GM12892 (cell line): ENCODE data around the gene DNAH6.
"Not testable (repeated sequence)": the region's sequence is repeated elsewhere in the genome, so short reads cannot be mapped to it uniquely, and the experiment has no call there.

Experiments used
- DNase-seq: peaks from one replicate; pipeline ENCODE4 v3.0.0; 2011; ENCODE audit not compliant: insufficient read length
- FAIRE-seq: peaks from 2 replicates; lab custom pipeline; 2011; peaks lifted over from hg19 to GRCh38; lab: Jason Lieb, UNC
- POLR2A ChIP-seq: IDR thresholded peaks from 2 replicates; pipeline ENCODE4 v1.6.1; 2011; ENCODE audit warnings: low read depth, low read length, control low read depth
- POLR2AphosphoS5 ChIP-seq: IDR thresholded peaks from 2 replicates; pipeline ENCODE4 v1.6.1; 2011; ENCODE audit warnings: low read depth, low read length, control low read depth
- TAF1 ChIP-seq: IDR thresholded peaks from 2 replicates; pipeline ENCODE4 v1.6.1; 2011; ENCODE audit warnings: low read depth, mild to moderate bottlenecking, control low read depth, low read length, borderline replicate concordance

Gene DNAH6

DNA sequence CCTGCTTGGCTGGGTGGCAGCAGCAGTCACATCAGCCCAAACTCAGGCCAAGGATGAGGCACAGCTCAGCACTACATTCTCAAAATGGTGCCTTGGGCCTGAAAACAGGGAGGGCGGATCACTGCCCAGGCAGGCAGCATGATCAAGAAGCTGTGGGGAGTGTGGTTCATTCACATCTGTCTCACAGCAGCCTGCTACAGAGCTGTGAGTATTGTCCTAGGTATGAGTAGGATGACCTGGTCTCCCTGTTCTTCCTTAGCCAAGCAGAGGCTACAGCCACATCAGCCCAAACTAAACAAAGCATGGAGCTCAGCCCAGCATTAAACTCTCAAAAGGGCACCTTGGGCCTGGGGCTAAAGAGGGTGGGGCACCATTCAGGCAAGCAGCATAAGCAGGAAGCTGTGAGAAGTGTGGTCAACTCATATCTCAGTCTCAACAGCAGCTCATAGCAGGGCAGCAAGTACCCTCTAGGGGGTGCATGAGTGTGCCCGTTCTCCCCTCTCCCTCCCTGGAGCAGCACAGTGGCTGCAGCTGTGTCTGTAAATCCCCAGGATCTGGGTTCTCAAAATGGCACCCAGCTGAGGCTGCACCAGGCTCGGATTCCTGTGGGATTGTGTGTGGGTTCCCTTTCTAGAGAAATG lies 225.0 kb downstream of the DNAH6 start:
- FAIRE-seq (peak; percentile 9), DNase-seq (peak; percentile 5)
- no peak for TF ChIP-seq POLR2AphosphoS5
- TF ChIP-seq POLR2A: no peak

- no peak for DNase-seq
- TF ChIP-seq POLR2A (no peak), TAF1 (no peak), POLR2AphosphoS5 (no peak)
Observed at GRCh38 chr2:84748341-84748740, 232.0 kb downstream of the DNAH6 start.

DNA sequence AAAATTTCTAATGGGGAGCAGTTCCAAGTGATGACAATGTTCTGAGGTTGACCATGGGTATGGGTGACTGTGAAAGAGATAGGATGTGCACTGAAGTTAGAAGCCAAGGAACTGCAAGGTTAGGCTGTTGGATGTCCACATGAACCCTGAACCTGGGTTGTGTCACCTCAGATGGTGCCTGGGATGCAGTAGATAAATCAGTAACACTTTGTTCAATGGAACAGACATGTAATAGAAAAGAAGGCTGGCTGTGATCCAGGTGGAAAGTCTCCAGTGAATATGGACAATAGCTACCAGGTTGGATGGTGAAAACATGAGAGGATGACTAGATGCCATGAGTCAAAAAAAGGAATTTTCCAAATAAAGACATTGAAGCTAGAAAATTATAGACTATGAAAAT lies 233.1 kb downstream of the DNAH6 start:
- no peak for FAIRE-seq
- no peak for TF ChIP-seq TAF1
- no peak for DNase-seq

More at GRCh38 chr2:84748341-84748740, 232.0 kb downstream of the DNAH6 start:
- no peak for FAIRE-seq

DNA sequence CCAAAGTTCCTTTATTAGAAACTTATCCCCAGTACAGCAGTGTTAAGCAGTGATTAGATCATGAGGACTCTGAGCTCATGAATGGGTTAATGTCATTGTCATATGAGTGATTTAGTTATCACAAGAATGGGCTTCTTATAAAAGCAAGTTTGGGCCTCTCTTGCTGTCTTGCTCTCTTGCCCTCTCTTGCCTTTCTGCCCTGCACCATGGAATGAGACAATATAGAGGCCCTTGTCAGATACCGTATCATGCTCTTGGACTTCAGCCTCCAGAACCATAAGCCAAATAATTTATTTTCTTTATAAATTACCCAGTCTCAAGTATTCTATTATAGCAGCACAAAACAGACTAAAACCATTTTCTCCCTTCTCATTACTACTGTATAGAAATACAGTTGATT lies 238.8 kb downstream of the DNAH6 start:
- FAIRE-seq (no peak), DNase-seq (no peak)
- no peak for TF ChIP-seq TAF1
- no peak for TF ChIP-seq POLR2AphosphoS5
- TF ChIP-seq POLR2A: no peak

- DNase-seq (no peak), FAIRE-seq (no peak)
- no peak for TF ChIP-seq TAF1
- no peak for TF ChIP-seq POLR2A
- TF ChIP-seq POLR2AphosphoS5: no peak
Observed at GRCh38 chr2:84757648-84758047, 241.3 kb downstream of the DNAH6 start.

DNA sequence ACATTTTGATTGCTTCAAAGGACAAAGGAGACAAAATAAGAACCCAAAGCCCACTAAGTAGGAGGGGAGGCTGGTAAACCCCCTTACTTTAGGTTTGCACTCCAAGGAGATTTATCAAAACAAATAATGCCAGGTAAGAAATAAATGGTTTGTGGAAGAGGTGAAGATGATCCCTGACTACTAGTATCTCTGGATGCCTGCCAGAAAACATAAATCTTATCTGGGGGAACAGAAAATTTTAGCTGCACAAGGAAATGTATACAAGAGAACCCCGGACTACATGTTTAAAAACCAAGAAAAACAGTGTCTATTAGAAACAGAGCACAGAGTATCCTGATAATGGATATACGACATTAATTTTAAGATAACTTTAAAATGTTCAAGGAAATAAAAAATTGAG lies 250.5 kb downstream of the DNAH6 start:
- DNase-seq (no peak), FAIRE-seq (no peak)
- TF ChIP-seq TAF1 (no peak), POLR2AphosphoS5 (no peak), POLR2A (no peak)

DNA sequence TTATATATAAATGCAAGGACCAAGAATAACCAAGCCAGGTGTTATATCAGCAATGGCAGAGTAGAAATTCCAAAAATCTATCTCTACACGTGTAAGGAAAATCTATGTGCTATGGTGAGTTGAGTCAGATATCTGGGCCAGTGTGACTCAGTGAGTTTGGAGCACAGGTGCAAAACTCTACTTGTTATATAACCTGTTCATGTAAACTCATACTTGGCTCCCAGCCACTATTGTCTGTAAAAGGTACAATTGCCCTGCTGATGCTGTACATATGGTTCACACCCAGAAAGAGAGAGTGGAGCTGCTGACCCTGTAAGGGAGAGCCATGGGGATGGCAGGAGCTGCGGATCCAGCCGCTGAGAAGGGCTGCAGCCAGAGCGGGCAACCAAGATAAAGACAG lies 252.5 kb downstream of the DNAH6 start:
- FAIRE-seq: no peak
- no peak for TF ChIP-seq TAF1
- TF ChIP-seq POLR2AphosphoS5: no peak
- TF ChIP-seq POLR2A: no peak
- no peak for DNase-seq

DNA sequence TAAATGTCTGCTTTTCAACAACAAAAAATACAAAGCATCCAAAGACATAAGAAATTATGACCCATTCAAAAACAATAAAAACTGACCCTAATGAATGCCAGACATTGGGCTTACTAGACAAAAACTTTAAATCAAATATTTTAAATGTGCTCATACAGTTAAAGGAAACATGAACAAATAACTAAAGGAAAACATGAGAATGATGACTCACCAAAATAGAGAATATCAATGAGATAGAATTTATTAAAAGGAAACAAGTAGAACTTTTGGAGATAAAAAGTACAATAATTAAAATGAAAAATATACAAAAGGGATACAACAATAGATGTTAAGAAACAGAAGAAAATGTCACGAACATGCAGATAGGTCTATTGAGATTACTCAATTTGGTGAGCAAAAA lies 254.0 kb downstream of the DNAH6 start:
- FAIRE-seq (no peak), DNase-seq (no peak)
- TF ChIP-seq TAF1 (no peak), POLR2AphosphoS5 (no peak), POLR2A (no peak)

DNA sequence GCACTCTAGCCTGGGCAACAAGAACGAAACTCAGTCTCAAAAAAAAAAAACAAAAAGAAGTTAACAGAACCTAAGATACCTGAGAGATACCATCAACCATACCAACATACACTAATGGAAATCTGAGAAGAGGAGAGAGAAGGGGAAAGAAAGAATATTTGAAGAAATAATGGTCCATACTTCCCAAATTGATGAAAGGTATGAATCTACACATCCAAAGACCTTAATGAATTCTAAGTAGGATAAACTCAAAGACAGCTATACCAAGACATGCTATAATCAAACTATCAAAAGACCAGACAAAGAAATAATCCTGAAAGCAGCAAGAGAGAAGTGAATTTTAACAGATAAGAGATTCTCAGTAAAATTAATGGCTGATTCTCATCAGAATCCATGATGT lies 255.0 kb downstream of the DNAH6 start:
- FAIRE-seq (no peak), DNase-seq (no peak)
- no peak for TF ChIP-seq POLR2A
- TF ChIP-seq POLR2AphosphoS5: no peak
- no peak for TF ChIP-seq TAF1

DNA sequence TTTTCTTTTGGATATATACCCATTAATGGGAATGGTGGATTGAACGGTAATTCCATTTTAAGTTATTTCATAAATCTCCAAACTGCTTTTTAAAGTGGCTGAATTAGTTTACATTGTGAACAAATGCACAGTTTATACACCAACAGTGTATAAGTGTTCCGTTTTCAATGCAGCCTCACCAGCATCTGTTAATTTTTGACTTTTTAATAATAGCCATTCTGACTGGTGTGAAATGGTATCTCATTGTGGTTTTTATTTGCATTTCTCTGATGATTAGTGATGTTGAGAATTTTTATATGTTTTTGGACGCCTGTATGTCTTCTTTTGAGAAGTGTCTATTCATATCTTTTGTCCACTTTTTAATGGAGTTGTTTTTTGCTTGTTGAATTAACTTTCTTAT lies 257.3 kb downstream of the DNAH6 start:
- FAIRE-seq, DNase-seq: not testable (repeated sequence)

- DNase-seq (no peak), FAIRE-seq (no peak)
- TF ChIP-seq POLR2AphosphoS5 (no peak), POLR2A (no peak), TAF1 (no peak)
Observed at GRCh38 chr2:84776011-84776410, 259.7 kb downstream of the DNAH6 start.

DNA sequence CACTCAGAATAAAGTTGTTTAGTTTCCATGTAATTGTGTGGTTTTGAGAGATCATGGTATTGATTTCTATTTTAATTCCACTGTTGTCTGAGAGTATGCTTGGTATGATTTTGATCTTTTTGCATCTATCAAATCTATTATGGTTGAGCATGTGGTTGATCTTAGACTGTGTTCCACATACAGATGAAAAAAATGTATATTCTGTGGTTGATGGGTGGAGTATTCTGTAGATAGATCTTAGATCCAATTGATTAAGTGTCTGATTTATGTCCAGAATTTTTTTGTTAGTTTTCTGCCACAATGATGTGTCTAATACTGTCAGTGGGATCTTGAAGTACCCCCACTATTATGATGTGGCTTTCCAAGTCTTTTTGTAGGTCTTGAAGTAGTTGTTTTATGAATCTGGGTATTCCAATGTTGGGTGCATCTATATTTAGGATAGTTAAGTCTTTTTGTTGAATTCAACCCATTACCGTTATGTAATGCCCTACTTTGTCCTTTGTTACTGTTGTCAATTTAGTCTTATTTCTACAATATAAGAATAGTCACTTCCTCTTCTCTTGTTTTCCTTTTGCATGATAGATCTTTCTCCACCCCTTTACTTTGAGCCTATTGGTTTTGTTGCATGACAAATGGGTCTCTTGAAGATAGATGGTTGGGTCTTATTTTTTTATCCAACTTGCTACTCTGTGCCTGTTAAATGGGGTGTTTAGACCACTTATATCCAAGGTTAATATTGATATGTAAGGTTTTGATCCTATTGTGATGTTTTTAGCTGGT lies 262.8 kb downstream of the DNAH6 start:
- DNase-seq (no peak), FAIRE-seq (no peak)
- no peak for TF ChIP-seq POLR2A
- TF ChIP-seq POLR2AphosphoS5: no peak
- no peak for TF ChIP-seq TAF1

GRCh38 chr2:84779781-84780180 lies 263.5 kb downstream of the DNAH6 start:
- no peak for FAIRE-seq
- DNase-seq: no peak
- TF ChIP-seq POLR2A: no peak
- TF ChIP-seq POLR2AphosphoS5: no peak
- TF ChIP-seq TAF1: no peak
